GOT3 (cell line): ENCODE results near the gene KCNJ2.

Experiments
- DNase-seq: peaks from one replicate; lab custom pipeline; 2025; ENCODE audit warnings: mixed read lengths; lab: John Stamatoyannopoulos, UW

KCNJ2 gene

DNA sequence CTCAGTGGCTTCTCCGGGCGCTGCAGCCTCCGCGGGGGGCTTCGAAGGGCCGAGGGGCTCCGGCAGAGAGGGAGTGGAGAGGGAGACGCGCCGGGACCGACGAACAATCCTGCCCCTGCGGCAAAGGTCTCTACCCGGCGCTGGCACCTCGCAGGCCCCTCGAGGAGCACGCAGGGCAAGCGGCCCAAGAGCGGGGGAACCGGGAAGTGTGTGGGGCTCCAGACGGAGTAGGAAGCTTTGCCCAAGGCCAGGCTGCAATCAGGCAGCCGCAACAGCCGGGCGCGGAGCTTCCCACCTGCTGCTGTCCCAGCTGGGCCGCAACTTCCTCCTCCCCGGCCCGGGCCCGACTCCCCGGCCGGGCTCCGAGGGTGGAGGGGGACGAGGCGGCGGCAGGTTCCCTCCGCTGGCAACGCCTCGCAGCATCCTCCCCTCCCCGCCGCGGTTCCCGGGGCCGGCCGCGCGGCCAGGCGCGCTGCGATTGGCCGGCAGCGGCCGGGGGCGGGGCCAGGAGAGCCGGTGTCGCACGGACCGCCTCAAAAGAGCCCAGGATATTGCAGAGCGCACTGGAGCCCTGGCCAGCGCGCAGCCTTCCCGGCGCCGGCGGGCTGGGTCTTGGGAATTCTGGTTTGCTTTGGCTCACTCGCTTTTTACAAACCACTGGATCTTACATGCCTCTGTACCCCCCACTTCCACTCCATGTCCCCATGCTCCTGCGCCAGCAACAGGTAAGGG is at the start of gene KCNJ2:
TSS of gene KCNJ2 (plus strand) at position 556 of the 732 bp plus-strand sequence. CDS start 5,508 bp downstream, outside the sequence.
- peak; percentile 43 for DNase-seq

DNA sequence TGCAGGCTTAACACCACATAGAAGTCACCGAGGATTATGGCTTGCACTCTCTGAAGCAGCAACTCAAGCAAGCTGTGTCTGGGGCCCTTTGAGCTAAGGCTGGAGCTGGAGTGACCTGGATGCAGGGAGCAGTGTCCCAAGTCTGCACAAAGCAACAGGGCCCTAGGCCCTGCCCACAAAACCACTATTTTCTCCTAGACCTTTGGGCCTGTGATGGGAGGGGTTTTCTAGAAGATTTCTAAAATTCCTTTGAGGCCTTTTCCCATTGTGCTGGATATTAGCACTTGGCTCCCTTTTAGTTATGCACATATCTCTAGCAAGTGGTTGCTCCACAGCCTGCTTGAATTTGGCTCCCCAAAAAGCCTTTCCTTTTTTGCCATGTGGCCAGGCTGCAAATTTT is 49.8 kb upstream of the KCNJ2 start:
- no peak for DNase-seq

DNA sequence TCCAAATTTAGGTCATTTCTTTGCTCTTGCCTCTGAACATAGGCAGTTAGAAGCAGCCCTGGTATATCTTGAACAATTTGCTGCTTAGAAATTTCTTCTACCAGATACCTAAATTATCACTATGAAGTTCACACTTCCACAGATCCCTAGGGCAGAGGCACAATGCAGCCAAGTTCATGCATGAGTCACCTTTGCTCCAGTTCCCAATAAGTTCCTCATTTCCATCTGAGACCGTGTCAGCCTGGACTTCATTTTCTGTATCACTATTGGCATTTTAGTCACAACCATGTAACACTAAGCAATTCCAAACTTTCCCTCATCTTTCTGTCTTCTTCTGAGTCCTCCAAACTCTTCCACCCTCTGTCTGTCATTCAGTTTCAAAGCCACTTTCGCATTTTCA is 49.3 kb upstream of the KCNJ2 start:
- no peak for DNase-seq

DNA sequence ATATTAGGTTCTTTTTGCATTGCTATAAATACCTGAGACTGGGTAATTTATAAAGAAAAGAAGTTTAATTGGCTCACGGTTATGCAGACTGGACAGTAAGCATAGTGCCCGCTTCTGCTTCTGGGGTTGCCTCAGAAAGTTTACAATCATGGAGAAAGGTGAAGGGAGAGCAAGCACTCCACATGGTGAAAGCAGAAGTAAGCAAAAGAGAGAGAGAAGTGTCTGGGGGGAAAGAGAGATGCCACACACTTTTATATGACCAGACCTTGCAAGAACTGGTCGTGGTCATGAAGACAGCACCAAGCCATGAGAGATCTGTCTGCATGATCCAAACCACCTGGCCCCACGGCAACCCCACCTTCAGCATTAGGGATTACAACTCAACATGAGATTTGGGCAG is 48.9 kb upstream of the KCNJ2 start:
- no peak for DNase-seq

DNA sequence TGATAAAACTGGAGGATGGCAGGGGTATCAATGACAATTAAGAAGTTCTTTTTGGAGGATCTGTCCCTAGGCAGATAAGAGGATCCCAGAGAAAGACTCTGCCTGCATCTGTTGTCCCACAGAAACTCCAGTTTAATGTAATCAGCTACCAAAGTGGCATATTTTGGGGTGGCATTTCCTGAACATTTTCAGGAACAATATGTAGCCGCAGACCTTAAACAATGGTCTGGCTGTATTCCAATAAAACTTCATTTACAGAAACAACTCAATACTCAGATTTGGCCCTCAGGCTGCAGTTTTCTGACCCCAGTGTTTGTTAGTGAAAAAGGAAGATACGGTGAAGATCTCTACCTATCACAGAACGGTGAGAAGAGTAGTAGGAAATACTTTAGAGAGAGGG is 48.2 kb upstream of the KCNJ2 start:
- no peak for DNase-seq

DNA sequence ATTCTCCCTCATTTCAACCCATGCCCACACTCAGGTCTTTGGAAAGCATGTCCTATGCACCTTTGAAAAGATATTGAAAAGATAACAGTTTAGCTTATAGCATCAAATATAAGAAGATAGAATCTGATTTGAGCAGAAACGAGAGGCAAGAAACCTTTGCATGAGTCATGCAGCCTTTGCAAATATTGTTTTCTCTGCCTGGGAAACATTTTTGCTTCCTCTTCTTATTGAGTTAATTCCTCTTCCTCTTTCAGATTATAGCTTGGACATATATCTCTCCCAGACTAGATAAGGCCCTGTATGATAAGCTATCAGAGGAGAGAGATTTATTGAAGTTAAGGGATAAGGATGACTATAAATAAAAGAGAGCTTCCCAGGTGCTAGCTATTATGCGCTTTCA is 46.1 kb upstream of the KCNJ2 start:
- no peak for DNase-seq

DNA sequence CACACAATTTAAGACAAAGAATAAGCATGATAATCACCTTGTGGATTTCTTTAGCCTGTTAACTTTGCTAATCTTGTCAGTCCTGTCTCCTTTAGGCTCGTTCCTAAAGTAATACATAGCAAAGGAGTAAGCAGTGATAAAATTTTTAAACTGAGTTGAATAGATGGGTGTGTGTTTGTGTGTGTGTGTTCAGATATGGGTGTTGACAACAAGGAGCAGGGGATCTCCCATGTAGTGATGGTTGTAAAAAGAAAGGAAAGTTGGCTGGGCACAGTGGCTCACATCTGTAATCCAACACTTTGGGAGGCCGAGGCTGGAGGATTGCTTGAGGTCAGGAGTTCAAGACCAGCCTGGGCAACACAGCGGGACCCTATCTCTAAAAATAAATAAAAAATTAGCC is 44.6 kb upstream of the KCNJ2 start:
- DNase-seq, result no peak

DNA sequence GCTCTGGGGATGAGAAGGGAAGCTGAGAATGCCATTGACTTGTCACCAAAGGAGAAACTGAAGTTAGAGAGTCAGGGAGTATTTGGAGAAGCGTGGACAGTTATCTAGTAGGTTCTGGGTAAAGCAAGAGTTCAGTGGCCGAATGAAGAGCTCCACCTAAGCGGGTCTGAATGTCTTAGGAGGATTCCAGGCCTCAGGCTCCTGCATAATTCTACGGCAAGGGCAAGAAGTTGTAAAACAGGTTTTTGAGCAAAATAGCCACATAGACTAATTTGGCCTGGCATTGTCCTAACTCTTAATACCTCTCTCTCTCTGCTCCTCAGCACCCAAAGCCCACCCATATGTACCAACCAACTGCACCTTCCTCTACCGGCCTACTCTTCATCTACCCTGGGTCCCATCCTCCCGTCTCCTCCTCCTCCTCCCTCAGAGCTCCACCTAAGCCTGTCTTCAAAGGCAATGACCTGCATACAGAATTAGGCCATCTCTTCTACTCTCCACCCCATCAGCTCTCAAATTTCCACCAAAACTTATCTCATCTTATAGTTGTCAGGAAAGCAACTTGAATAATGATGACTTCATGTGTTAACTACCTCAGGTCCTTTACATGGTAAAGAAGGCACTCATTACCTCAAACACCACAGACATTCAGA is 42.0 kb upstream of the KCNJ2 start:
- no peak for DNase-seq

DNA sequence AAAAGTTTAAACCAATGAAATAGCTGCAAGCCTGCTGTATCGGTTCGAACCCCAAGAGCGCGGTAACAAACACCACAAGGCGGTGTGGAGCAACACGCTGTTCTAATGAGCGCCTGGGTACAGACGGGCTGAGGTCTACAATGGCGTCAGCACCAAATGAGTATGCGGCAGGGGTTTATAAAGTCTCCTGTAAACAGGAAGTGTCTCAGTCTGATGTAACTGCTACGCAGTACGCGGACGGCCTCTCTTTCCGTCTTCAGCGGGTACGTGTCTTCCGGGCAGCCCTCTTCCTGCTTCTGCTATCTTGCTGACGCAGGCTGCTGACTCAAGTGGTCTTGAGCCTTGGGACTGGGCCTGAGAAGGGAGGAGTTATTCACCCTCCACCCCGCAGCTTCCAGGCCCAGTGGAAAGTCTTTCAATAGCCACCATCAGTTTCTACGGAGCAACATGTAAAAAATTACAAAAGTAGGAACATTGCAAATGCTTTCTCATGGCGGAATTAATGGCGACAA is 40.5 kb upstream of the KCNJ2 start:
- no peak for DNase-seq

DNA sequence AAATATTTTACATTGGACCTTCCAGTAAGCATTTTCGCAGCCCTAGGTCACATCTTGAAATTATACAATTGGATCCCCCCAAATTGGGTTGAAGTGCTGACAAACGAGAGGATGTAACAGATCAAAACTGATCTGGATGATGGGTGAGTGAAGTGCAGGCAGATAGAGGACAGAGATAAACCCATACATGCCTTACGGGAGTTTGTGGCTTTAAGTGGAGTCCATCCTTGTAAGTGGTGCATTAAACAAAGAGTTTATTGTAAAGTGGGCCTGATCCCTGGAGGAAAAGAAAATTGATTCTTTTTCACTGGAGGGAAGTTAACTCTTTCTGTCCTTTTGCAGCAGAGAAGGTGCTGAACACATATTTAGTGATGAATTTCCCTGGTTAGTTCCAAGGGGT is 39.0 kb upstream of the KCNJ2 start:
- no peak for DNase-seq

DNA sequence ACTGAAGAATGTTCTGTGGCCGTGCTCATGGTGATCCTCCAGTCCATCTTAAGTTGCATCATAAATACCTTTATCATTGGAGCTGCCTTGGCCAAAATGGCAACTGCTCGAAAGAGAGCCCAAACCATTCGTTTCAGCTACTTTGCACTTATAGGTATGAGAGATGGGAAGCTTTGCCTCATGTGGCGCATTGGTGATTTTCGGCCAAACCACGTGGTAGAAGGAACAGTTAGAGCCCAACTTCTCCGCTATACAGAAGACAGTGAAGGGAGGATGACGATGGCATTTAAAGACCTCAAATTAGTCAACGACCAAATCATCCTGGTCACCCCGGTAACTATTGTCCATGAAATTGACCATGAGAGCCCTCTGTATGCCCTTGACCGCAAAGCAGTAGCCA is 36.8 kb upstream of the KCNJ2 start:
- no peak for DNase-seq

DNA sequence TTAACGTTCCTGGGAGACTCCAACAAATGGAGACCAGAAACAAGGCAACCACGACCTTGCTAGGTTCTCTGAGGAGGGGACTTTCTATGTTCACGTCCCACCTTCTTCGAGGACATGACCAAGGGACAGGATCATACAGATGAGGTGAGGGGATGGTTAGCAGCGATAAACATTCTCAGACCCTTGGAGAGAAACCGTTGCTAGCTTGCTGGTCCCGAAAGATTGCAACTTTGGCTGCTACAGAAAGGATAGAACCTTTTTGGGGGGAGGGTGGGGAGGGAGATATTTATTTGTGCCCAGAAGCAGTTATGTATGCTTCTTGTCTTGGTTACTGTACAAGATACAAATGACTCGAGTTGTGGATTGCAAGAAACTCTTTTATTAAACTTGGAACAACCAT is 35.3 kb upstream of the KCNJ2 start:
- no peak for DNase-seq

DNA sequence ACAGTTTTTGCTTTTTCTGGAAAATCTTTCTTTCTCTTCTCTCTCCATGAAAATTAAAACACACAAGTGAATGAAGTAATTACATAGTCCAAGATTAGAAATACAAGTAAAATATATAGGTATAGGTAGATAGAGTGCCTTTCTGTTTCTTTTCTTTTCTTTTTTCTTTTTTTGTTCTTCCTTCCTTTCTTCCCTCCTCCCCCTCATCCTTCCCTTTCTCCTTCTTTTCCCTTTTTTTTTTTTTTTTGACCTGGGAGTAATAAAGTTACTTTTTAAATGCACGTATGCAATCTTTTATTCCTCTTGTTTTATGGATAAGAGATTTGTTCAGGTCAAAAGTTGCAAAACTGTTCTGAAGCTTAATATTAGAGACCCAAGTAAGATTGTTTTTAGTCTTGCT is 34.6 kb upstream of the KCNJ2 start:
- DNase-seq, result no peak

DNA sequence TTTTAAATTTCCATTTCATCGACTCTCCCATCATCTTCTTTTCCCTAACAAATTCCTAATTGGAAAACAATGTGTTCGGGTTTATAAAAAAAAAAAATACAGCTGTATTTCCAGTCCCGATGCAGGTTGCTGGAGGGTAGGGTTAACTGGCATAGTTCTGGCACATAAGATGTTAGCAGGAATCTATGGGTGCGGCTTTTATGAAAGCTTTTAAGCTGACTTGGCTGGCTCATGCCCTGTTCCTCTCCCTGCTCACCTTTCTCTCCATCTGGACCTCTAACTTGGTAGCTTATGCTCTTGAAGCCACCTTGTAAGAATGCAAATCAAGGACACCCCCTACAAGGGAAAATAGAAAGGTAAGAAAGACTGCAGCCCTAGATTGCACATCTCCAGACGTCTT is 33.2 kb upstream of the KCNJ2 start:
- no peak for DNase-seq

DNA sequence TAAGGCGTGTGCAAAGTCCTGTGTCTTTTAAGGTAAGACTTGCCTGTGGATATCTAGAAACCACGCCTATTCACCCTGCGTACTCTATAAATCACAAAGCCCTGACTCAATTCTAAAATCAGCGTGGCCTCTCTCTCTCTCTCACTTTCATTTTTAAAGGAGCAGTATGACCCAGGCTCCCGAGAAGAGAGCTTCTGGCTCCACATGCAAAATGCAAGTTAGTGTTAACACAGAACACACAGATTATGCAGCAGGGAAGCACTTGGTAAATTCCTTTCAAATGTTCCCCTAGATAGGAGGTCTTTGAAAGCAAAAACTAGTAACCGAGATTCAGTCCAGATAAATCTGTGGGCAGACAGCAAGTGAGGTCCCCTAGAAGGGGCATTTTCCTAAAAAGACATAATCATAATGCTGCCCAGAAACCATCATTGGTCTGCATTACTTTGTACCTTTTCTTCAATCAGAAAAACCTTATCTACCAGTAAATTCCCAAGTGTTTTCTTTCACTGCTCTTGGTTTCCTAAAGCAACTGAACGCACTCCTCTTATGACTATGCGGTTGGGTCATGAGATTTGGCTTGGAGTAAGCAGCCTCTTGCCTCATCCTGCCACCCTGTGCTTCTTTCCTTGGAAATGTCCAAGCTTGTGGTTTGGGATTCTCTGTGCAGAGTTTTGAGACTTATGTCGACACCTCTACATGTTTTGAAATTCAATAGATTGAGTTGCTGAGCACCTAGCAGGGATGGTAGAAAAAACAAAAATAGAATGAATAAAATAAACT is 31.7 kb upstream of the KCNJ2 start:
- DNase-seq, result peak; percentile 22

DNA sequence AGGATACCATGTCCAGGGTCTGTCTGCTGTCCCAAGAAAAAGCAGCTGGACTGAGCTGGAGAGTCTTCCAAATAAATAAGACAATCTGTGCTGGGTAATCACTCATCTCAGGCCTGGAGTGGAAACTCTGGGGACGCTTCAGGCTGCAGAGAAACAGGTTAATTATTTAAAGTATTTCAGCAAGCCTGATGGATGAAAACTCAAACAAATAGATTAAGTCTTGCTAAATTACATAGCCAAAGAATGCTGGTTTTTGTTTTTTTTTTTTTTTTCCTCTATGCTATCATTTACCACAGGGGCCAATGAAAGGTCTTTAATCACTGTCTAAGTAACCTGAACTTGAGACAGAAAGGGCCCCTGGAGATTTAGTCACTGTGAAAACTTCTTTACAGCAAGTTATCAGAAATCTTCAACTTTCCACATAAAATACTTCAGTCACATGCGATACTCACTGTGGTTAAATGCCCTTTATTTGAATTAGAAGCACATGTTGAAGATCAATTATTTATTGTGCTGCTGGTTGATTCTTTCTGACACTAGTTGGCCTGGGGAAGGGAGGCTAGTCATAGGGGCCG is 31.0 kb upstream of the KCNJ2 start:
- no peak for DNase-seq

DNA sequence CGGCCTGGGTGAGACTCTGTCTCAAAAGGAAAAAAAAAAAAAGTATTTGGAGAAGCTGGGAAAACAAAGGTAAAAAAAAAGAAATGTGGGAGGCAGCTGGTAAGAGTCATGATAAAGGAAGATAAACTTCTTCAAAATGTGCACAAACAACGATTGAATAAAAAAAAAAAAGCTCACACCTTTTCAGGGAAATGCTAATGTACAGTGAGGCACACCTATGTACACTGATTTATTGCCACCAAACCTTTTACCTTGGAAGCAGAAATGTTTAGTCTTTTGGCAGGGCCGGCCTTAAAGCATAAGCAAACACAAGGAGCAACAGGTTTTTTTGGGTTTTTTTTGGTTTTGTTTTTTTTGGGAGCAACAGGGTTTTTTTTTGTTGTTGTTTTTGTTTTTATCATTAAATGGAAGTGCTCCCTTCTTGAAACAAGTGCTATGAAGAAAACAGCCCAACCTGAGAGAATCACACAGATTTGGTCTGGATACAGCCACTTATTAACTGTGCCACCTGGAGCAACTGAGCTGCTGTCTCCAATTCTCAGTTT is 29.8 kb upstream of the KCNJ2 start:
- DNase-seq, result no peak

DNA sequence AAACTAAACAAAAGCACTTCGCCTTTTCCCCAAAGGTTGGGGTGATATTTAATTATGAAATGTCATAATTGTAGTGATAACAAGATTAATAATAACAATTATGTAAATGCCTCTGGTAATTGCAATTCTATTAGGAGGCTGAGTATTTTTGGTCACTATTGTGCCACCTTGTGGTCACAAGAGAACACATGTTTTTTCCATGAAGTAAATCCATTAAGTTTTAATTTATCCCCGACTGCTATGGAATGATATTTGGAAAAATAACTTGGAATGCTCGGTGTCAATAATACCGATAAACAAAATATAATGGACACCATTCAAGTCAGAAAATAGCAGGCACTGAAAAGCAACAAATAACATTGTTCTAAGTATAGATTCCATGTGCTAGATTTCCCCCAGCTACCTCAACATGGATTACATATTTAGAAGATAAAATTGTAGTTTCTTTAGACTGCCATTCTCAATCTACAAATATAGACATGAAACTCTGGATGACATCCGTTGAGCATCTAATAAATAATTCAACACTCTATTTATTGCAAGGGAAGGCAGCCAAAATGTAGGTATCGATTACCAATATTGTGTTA is 25.0 kb upstream of the KCNJ2 start:
- DNase-seq, result no peak

DNA sequence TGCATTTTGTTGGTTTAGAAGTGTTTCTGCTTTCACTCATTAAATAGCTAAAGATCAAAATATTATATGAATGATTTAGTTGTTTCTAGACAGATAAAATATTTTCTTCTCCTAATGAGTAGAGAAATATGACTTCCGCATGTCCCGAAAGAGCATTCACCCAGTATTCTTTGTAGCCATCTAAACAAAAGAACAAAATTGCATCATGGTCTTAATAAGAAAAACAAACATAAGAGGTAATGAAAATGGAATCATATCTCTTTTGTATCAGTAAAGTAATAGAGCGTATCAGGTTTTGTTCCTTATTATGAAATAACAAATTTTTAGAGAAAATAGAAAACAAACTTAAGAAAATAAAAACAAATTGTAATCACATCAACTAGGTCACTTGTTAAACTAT is 16.1 kb upstream of the KCNJ2 start:
- DNase-seq, result no peak

DNA sequence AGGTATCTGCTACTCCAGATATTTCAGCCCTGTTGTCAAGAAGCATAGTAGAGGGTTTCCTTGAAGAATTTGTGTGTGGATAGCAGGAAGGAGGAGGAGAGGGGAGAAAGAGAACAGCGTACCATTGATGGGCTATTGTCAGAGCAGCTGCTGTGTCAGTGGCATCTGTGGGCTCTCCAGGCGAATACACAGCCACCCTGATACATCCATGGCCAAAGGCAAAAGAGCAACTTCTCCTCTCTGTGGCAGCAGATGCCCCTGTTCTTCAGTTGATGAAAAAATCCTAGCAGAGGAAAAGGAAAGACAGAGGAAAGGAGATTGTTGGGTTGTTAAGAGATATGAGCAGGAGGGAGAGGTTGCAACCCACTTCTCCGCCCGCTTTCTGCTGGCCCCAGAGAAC is 12.2 kb upstream of the KCNJ2 start:
- no peak for DNase-seq

DNA sequence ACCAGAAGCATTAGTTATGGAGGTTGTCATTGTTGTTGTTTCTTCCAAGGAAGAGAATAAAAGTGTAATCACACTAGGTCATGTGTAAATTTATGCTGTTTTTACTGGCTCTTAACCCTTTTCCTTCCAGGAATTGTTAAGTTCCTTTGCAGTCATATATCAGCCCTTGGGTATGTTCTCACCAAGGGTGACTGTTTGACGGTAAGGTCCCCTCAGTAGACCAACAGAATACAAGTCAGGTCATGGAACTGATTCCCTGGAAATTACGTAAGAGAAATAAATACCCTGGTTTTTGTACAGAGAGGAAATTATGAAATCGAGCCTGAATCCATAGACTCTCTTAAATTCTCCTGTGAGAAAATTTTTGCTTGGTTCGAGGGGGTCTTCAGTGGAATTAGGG is 11.2 kb upstream of the KCNJ2 start:
- no peak for DNase-seq

DNA sequence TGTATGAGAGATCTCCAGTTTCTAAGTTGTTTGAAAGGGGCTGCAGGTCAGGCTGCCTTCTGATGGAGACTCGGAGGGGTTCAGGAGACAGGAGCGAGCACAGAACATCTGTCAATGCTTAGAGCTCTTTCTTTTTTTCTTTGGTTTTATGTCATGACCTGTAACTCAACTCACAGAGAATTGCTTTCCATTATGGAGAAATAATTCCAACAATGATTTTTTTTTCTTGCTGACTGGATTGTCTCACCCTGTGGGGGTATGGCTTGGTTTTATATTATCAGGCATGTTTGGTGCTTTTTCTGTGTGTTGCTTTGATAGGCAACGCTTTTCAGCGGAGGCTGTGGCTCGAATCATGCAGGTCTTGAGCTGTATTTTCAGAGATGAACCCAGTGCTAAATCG is 10.7 kb upstream of the KCNJ2 start:
- DNase-seq, result no peak
